ENCODE measurements around the gene CDH11.

GRCh38 chr16:65095090-65095728 lies 26.7 kb downstream of the CDH11 start:
- TF ChIP-seq TAF1 (IDR thresholded peaks at IDR 0.05; ENCODE audit: borderline replicate concordance, insufficient read depth, low read length) (no peak), SIN3A (IDR thresholded peaks at IDR 0.05; ENCODE audit: borderline replicate concordance, insufficient read depth, low read length) (no peak)

Measured in PFSK-1 (cell line).